GM21526 (cell line): ENCODE measurements around the gene SMIM24.
A peak's percentile ranks its signal among the peaks of the same experiment; 100 is the strongest.

Source experiments
- ATAC-seq: cut with Tn5 transposase; IDR thresholded peaks from one replicate; pipeline ENCODE4 v1.9.1; 2021; ENCODE audit warnings: moderate library complexity; ENCODE audit not compliant: unreplicated experiment, low FRiP score

The SMIM24 gene

GRCh38 chr19:3499738-3500428 lies 19.6 kb upstream of the SMIM24 start:
- ATAC-seq, result peak; percentile 8

GRCh38 chr19:3497757-3498520 lies 17.6 kb upstream of the SMIM24 start:
- no peak for ATAC-seq

GRCh38 chr19:3496392-3497273 lies 16.3 kb upstream of the SMIM24 start:
- no peak for ATAC-seq

GRCh38 chr19:3494559-3494958 lies 14.2 kb upstream of the SMIM24 start:
- ATAC-seq, result no peak

GRCh38 chr19:3494051-3494450 lies 13.7 kb upstream of the SMIM24 start:
- ATAC-seq, result no peak

GRCh38 chr19:3493651-3494050 lies 13.3 kb upstream of the SMIM24 start:
- ATAC-seq, result no peak

- no peak for ATAC-seq
Observed at GRCh38 chr19:3492919-3493318, 12.6 kb upstream of the SMIM24 start.

- no peak for ATAC-seq
Observed at GRCh38 chr19:3492131-3492839, 12.0 kb upstream of the SMIM24 start.

- ATAC-seq, result no peak
Observed at GRCh38 chr19:3491396-3492119, 11.2 kb upstream of the SMIM24 start.

GRCh38 chr19:3483226-3483628 lies 2.9 kb upstream of the SMIM24 start, which contains the start of gene SMIM44:
Gene SMIM44 (minus strand): TSS chr19:3483441. CDS start chr19:3483403, 38 bp downstream.
- ATAC-seq, result no peak

GRCh38 chr19:3482507-3483225 lies 2.3 kb upstream of the SMIM24 start:
- ATAC-seq, result no peak

- no peak for ATAC-seq
Observed at GRCh38 chr19:3481241-3482090, 1.1 kb upstream of the SMIM24 start.

GRCh38 chr19:3479834-3480215 lies 500 bp downstream of the SMIM24 start:
- ATAC-seq, result no peak

- ATAC-seq, result no peak
Observed at GRCh38 chr19:3479177-3479833, 1.0 kb downstream of the SMIM24 start.

- no peak for ATAC-seq
Observed at GRCh38 chr19:3478409-3479176, 1.7 kb downstream of the SMIM24 start.

GRCh38 chr19:3477951-3478350 lies 2.4 kb downstream of the SMIM24 start:
- ATAC-seq, result no peak

GRCh38 chr19:3477506-3477905 lies 2.8 kb downstream of the SMIM24 start:
- ATAC-seq, result no peak
